ENCODE results near the gene CRIP1.

Gene CRIP1

DNA sequence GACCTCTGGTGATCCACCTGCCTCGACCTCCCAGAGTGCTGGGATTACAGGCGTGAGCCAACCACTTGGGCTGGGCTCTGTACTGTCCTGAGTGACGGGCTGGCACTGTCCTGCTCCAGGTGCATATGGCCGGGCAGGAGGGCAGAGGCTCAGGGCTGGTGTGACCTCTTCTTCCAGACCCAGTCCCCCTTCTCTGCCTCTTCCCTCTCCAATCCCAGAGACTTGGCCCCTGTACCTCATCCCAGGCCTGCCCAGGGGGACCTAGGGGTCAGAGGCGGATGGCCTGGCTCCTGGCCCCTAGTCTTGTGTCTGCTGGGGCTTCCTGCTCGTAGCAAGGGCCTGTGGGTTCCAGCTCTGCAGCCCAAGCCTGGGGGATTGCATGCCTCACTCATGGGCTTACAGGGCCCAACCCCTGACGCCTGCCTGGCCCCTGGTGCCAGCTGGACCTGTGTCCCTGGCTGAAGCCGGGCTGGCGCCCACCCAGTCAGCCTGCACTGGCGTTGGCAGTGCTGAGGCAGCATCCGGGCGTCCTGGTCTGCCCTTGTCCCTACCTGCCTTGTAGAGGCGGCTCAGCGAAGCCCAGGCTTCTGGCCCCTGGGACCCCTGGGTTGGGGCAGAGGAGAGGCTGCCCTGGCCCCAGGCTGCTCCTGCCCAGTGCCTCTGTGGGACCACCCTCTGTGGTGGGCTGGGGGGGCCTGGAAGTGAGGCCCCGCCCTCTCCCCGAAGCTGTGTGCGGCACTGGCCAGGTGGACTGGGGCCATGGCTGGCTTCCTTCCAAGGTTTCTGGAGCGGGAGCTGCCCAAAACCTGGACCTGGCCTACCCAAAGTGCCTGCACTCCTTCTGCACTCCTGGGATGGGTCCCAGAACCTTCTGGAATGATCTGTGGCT lies 8.7 kb downstream of the CRIP1 start:
- FAIRE-seq, result no peak

DNA sequence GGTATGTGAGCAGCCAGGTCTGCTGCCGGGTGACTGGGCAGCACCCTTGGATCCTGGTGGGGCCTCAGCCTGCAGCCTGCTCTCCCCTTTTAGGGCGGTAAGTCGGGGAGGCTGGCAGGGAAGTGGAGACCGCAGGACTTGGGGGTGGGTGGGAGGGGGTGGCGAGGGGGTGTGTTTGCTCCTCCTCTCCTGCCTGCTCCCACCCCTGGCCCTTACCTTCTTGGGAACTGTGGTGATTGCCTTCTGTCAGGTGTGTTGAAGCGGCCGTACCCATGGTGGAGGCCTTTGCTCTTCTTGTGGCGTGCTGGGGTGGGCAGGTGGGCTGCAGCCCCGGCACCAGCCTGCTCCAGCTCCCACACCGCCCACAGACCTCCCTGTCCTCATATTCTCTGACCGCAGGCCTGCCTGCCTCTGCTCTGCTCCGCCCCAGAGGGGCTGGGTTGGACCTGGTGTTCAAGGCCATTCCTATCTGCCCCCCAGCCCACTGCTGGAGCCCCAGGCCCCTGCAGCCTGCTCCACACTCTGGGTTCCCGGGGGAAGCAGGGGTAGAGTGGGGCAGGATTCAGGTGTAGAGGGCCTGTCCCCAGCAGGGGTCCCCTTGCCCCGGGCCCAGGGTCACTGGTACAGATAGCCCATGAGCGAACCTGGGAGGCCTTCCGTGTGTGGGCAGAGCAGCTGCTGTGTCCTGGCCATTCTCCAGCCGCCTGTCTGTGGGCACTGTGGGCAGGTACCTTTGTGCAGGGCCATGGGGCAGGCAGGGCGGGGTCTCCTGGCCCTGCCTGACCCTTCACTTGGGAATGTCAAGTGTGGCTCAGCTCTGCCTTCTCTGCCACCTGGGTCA lies 9.5 kb downstream of the CRIP1 start:
- FAIRE-seq, result no peak

DNA sequence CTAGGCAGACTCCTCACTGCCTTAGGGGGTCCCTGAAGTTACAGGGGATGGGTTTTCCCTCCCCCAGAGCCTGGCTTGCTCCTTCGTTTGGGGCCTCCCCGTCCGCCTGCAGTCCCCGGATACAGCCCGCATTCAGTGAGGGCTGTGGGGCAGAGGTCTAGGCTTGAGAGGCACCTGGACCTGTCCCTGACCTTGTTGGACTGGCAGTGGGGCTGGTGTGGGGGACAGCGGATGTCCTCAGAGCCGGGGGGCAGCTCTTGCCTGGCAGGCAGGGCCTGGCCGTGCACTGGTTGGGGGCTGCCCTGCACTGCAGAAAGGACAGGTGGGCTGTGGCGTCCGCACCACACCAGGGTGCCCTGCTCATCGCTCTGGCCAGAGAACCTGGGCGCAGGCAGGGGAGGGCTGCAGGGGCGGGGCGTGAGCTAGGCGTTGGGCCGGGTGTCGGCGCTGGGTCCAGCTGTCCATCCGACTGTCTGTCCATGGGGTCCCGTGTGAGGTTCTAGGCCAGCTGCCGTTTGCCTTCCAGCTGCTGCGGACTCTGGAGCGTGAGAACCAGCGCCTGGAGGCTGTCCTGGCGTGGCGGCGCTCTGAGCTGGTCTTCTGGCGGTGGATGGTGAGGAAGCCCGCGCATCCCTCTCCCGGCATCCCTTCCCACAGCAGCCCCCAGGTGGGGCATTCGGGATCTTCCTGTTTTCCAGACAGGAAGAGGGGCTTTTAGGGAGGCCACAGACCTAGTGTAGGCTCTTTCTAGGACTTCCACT lies 10.3 kb downstream of the CRIP1 start:
- FAIRE-seq, result no peak

DNA sequence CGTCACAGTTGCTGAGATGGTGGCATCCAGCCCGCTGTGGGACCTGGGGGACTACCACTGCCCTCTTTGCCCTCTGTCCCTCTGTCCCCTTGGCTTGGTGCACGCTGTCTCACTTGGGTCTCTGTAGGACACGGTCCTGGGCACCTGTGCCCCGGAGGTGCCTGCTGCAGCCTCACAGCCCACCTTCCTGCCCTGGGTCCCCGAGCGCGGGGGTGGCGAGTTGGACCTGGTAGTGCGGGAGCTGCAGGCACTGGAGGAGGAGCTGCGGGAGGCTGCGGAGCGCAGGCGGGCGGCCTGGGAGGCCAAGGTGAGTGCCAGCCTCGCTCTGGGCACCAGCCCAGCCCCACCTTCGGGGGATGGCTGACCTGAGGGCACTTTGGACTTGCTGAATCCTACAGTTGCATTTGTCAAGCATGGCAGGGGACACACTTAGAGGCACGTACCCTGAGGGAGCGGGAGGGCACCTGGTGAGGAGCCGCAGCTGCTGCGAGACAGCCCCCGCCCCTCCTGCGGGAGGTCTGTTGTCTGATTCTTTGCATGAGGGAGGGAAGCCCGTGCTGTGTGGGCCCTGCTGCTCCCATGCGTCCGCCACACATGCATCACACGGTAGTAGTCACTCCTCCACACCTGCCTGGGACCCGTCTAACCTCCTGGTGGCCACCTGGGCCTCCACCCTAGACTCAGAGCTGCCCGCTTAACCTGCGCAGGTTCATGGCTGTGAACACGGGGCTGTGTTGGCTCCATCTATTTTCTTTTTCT lies 11.2 kb downstream of the CRIP1 start:
- no peak for FAIRE-seq

DNA sequence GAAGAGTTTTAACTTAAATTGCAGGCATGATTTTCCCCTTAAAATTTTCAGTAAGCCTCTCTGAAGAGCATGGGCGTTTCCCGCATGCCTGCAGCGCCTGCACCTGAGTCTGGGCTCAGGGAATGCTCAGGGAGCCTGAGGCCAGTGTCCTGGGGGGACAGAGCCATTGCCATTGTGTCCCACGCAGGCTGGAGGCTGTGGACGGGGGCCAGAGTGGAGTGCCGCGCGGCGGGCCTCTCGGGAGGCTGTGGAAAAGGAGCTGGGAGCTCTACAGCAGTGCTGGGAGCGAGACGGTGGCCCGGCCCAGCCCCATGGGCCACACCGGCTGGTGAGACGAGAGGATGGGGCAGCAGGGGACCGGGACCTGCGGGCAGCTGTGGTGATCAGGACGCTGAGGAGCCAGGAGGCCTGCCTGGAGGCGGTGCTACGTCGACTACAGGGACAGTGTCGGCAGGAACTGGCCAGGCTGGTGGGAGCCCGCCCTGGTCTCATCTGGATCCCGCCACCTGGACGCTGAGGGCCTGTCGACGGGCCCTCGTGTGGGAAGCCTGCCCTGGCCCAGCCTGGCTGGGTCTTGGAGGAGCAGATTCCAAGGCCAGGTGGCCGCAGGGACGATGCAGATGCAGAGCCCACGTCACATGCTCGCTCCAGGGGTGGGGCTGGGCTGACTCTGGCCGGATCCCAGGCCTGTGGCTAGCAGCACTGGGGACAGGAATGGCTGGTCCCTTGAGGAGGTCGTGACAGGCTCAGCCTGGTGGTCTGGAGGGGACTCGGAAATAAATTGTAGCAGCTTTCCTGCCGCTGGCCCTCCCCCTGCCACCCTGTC lies 12.0 kb downstream of the CRIP1 start:
- no peak for FAIRE-seq

DNA sequence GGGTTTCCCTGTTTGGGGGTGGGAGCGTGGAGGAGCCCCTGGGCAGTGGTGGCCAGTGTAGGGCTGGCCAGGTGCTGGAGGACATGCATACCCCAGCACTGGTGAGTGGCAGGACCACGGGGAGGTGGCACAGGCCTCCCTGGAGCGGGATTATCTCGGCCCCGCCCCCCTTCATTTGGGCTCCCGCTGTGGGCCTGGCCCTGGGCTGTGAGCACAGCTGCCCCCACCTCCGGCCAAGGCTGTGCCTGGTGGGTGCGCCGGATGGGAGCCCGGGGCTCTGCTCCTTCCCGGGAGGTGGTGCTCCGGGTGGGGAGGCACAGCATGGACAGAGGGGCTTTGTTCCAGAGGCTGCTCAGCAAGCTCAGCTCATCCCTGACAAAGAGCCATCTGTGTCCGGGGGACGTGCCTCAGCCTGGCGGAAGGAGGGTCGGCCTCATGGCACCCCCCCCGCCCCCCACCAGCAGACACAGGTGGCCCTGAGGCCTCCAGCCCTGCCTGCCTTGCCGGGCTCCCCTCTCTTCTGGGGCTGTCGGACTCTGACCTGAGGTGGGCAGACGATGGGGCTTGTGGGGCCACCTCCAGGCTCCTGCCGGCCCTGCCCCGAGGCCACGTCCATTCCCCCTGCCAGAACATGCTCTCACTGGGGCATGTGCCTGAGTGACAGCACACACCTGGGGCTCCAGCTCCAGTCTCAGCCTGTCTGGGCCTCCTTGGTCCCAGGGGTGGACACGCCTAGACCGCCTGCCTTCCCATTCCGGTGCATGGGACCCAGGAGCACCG lies 12.8 kb downstream of the CRIP1 start:
- no peak for FAIRE-seq

DNA sequence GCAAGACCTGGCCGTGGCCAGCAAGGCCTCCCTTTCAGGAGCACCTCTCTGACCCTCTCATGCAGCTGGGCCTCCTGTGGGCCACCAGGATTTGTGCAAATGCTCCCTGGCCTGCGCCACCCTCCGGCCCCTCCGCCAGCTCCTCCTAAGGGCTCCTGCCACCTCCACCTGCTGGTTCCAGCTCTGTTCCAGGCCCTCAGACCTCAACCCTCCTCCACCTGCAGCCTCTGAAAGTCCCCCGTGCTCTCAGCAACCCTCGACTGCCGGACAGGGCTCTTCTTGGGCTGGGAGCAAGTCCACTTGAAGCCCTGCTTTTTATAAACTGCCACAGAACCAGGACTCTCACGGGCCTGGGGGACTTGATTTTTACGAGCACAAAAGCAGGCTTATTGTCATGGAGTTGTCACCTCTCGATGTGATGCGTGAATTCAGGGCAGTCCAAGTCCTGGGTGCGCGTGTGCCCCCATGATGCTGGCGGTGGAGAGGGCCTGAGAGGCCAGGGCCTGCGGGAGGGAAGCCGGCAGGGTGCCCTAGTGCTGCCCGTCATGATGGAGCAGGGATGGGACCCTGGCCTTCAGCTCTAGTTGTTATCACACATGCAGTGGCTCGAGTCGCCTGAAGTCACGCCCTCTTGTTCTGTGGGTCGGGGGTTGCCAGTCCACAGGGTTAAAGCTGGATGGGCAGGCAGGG lies 13.5 kb downstream of the CRIP1 start:
- FAIRE-seq, result no peak

DNA sequence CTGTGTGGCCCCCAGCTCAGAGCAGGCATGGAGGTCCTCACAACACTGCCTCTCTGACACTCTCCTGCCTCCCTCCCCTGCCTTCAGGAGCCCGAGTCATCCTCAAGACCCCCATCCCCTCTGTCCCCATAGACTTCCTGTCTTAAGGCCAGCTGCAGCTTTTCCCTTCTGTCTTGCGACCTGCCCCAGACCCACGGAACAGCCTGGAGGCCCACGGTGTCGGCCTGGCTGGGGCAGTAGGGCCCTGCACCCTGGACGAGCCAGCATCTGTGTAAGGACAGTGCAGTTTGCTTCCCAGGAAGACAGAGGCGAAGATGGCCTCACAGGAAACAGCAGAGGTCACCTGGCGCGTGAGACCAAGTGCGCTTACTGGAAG lies 14.0 kb downstream of the CRIP1 start:
- no peak for FAIRE-seq

DNA sequence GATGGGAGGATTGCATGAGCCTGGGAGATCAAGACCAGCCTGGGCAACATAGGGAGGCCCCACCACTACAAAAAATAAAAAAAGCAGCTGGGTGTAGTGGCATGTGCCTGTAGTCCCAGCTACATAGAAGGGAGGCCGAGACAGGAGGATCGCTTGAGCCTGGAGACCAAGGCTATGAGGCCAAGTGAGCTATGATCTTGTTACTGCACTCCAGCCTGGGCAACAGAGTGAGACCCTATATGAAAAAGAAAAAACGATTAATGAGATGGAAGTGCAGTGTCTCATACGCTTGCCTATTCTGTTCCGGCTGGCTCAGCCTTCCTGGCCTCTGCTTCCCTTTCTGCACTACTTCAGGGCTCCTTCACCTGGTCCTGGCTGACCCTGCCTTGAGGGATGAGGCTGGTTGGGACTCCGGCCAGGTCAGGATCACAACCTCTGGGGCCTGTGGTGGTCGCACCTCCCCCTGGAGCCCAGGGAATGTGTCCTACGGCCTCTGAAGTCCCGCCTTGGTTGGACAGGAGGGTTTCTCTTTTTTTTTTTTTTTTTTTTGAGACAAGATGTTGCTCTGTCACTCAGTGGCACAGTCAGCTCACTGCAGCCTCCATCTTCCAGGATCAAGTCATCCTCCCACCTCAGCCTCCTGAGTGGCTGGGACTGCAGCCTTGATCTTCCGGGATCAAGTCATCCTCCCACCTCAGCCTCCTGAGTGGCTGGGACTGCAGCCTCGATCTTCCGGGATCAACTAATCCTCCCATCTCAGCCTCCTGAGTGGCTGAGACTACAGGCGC lies 15.0 kb downstream of the CRIP1 start:
- no peak for FAIRE-seq

DNA sequence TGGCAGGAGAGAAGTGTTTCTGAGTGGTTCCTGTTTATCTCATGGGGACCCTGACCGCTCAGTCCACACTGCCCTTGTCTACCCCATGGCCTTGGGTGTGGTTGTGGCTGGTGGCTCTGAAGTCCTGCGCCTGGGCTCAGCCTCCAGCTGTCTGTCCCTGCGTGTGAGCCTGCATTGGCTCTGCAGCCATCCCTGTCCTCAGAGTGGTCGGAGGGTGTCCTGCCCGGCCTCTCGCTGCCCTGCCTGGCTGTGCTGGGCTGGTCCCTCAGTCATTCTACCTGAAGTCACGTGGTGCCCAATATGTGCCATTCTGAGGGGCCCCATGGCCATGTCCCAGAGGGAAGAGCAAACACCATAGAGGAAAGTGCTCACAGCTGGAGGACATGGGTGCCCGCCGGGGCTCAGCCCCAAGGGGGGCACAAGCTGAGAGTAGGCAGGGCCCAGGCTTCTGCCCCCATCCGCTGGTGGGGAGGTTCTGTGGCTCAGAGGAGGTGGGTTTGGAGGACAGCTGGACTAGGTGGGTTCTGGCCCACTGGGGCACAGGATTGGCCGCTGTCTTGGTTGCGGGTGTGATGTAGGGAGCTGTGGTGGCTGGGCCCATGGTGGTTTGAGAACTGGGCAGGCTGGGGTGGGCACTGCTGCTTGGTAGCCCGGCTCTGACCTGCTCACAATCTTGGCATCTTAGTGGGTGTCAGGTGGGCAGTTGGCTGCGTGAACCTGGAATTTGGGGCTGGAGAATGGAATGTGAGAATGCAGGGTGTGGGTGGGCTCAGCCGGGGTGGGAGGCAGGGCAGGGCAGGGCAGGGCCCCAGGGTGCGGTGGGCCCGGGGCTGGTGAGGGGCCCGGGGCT lies 16.0 kb downstream of the CRIP1 start:
- no peak for FAIRE-seq

DNA sequence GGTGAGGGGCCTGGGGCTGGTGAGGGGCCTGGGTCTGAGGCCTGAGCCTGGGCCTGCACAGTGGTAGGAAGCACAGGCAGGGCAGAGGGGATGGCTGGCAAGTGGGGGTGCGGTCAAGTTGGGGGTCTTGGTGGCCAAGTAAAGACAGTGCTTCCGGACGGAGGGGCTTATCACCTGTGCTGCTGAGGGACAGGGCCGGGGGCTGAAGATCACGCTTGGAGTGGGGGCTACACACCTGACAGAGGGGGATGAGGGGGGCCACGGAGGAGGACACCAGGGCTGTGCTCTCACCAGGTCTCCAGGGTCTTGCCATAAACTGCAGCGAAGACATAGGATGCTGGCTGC lies 16.6 kb downstream of the CRIP1 start:
- no peak for FAIRE-seq

DNA sequence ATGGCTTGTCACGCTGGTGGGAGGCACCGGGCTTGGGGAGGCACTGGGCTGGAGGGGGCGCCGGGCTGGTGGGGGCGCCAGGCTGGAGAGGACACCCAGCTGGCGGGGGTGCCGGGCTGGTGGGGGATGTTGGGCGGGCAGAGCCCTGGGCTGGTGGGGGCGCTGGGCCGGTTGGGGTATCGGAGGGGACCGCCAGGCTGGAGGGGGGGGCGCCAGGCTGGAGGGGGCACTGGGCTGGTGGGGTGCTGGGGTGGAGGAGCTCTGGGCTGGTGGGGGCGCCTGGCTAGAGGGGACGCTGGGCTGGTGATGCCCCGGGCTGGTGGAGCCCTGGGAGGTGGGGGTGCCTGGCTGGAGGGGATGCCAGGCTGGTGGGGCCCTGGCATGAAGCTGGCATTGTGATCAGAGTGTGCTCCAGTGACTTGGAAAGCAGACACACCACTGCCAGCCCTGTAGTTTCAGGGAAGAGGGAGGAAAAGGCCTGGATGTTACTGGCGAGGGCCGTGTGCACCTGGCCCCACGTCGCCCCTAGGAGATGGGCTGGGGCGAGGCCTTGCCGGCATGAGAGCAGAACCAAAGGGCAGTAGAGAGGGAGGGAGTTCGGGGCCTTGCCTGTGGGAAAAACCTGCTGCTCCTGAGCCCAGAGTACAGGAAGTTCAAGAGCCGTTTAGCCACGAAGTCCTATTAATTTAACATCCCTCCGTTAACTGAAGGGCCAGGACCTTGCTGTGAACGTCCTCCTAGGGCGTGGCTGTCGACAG lies 17.4 kb downstream of the CRIP1 start:
- FAIRE-seq, result no peak

DNA sequence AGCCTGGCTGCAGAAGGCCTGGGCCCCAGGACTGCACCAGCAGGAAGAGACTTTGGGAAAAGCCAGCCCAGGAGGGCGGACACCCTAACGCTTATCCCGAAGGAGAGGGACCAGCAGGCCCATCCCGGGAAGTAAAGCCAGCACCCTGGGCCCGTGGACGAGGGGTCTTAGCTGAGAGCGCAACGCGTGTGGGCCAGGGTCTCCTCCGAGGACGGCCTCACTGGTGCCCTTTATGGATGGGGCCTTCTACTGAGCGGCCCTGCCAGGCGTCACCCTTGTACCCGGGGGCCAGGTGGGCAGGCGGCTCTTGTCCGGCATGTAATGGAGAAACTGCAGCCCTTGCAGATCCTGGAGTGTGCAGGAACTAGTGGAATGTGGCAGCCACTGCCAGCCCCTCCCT lies 18.4 kb downstream of the CRIP1 start:
- FAIRE-seq, result no peak

DNA sequence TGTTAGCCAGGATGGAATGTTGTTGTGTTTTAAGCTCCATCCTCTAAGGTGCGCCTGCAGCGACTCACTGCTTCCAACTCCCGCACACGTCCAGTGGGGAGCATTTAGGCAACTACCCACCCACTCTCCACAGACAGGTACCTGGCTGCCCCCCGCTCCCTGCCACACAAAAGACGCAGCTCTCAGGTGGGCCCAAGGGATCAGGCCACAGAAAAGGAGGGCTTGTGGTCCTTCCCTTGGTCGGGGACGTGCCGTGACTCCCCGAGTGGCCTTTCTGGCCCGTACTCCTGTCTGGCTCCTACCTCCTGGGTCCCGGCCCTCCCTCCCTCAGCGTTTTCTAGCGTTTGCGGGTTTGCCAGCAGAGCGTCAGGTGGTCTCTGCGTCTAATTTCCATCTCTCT lies 20.6 kb downstream of the CRIP1 start:
- no peak for FAIRE-seq

DNA sequence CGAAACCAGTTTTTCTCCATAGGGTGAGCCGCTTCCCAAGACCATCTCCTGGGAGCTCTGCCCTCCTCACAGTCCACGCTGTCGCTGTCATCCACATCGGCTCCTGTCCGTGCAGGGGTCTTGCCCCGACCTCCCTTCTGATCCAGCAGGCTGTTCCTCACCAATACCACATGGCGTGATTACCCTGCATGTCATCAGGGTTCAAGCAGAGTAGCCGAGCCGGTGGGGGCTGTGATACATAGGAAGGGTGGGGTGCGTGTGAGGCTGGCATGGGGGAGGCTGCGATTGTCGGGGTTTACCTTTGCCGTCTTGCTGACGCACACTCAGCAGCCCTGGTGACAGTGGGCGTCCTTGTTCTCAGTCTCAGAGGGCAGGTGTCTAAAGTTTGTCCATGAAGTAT lies 21.4 kb downstream of the CRIP1 start:
- FAIRE-seq, result no peak

DNA sequence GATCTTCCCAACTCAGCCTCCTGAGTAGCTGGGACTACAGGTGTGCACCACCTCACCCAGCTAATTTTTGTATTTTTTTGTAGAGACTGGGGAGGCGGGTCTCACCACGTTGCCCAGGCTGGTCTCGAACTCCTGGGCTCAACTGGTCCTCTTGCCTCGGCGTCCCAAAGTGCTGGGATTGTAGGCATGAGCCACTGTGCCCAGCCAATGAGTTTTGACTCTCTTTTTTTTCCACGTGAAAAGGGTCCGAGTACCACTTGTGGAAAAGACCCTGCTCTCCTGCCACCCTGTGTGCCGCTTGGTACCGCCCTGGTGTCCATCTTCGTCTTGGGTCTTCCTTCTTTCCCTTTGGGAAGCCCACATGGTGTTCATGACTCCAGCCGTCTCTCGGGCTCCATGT lies 21.9 kb downstream of the CRIP1 start:
- FAIRE-seq, result no peak

DNA sequence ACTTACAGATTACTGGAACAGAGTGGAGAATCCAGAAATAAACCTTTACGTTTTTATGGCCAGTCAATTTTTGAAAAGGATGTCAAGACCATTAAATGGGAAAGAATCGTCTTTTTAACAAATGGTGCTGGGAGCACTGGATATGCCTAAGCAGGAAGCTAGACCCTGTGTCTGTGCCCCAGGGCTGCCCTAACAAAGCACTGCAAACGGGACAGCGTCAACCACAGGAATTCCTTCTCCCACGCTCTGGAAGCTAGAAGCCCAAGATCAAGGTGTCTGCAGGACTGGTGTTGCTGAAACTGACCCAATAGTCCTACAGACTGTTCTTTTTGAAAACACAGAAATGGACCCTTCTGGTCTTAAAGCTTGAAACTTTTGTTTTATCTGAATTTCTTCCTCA lies 30.4 kb downstream of the CRIP1 start:
- no peak for FAIRE-seq

Data from G401.6 (cell line).